Stimulated activated CD4-positive, alpha-beta T cell treated with anti-CD3 and anti-CD28 coated beads, Interleukin-4, amount 100 ng/mL, for 1 hour (primary cell): ENCODE data around the gene MYH7.

Source experiments
- DNase-seq: peaks from one replicate; pipeline ENCODE4 v3.0.0-alpha.2; 2020

The MYH7 gene

GRCh38 chr14:23365732-23366425, 69.6 kb downstream of the MYH7 start:
- no peak for DNase-seq

GRCh38 chr14:23365036-23365731, 70.3 kb downstream of the MYH7 start, which contains the start of gene EFS:
Gene EFS (minus strand): TSS chr14:23365172. CDS start chr14:23365025, 147 bp downstream.
- DNase-seq, result no peak

- DNase-seq, result no peak
Measured at GRCh38 chr14:23364164-23365035, 71.1 kb downstream of the MYH7 start.
